ENCODE measurements around the gene UNKL.

GRCh38 chr16:1366712-1367299 lies 47.7 kb downstream of the UNKL start:
- TF ChIP-seq CTCF (IDR thresholded peaks at IDR 0.05) = no peak
- no peak for TF ChIP-seq EZH2 (IDR thresholded peaks at IDR 0.05)
- no peak for TF ChIP-seq EZH2phosphoT487 (IDR thresholded peaks at IDR 0.05)

Measured in neural progenitor cell (in vitro differentiated cells).